Choroid plexus epithelial cell (primary cell): ENCODE measurements around the gene MS4A6A.

Experiments
- DNase-seq: peaks from one replicate; pipeline ENCODE4 v3.0.0-alpha.2; 2010; ENCODE audit warnings: low read depth
- H3K4me3 ChIP-seq: 2 replicates; pipeline ENCODE4 v1.5.1; 2011; ENCODE audit warnings: low read depth, mild to moderate bottlenecking, control low read depth, low read length, moderate library complexity
- CTCF ChIP-seq: conservative IDR thresholded peaks from 2 replicates; pipeline ENCODE4 v1.5.1; 2011; ENCODE audit warnings: low read depth, mild to moderate bottlenecking, control low read depth, inconsistent platforms, low read length, moderate library complexity

The MS4A6A gene

GRCh38 chr11:60128376-60128775 lies 54.5 kb downstream of the MS4A6A start:
- no peak overlapping the region for H3K4me3 ChIP-seq
- no peak for TF ChIP-seq CTCF
- no peak for DNase-seq

- DNase-seq = no peak
- no peak for TF ChIP-seq CTCF
- H3K4me3 ChIP-seq = no peak overlapping the region
These were observed 55.5 kb downstream of the MS4A6A start for GRCh38 chr11:60127311-60127811.

GRCh38 chr11:60125956-60126585 lies 56.8 kb downstream of the MS4A6A start:
- no peak for TF ChIP-seq CTCF
- no peak overlapping the region for H3K4me3 ChIP-seq
- no peak for DNase-seq

- H3K4me3 ChIP-seq = no peak overlapping the region
- TF ChIP-seq CTCF = no peak
- DNase-seq = no peak
These were observed 58.0 kb downstream of the MS4A6A start for GRCh38 chr11:60124802-60125432.
